DMS 273 (cell line): ENCODE data around the gene RHBDD1.
"Not testable (repeated sequence)": the region's sequence is repeated elsewhere in the genome, so short reads cannot be mapped to it uniquely, and the experiment has no call there.

Source experiments
- DNase-seq: peaks from one replicate; lab custom pipeline; 2025; ENCODE audit not compliant: unreplicated experiment; lab: John Stamatoyannopoulos, UW

RHBDD1 gene

GRCh38 chr2:226799211-226799975, 36.5 kb upstream of the RHBDD1 start, which contains the start of gene IRS1:
TSS of gene IRS1 (minus strand) at chr2:226799820. CDS start at chr2:226798738, 1,082 bp downstream.
- DNase-seq, result peak; percentile 93

- peak; percentile 65 for DNase-seq
These were observed 35.6 kb upstream of the RHBDD1 start for GRCh38 chr2:226799976-226800940.

- DNase-seq, result peak; percentile 95
These were observed 34.7 kb upstream of the RHBDD1 start for GRCh38 chr2:226800941-226801784.

- DNase-seq, result peak; percentile 86
These were observed 33.3 kb upstream of the RHBDD1 start for GRCh38 chr2:226802573-226802972.

- no peak for DNase-seq
These were observed 32.4 kb upstream of the RHBDD1 start for GRCh38 chr2:226803410-226803809.

- peak; percentile 56 for DNase-seq
These were observed 22.6 kb upstream of the RHBDD1 start for GRCh38 chr2:226813148-226813701.

- DNase-seq, result no peak
These were observed 16.9 kb upstream of the RHBDD1 start for GRCh38 chr2:226818930-226819329.

GRCh38 chr2:226825056-226825455, 10.8 kb upstream of the RHBDD1 start:
- no peak for DNase-seq

- DNase-seq, result no peak
These were observed 7.7 kb upstream of the RHBDD1 start for GRCh38 chr2:226828191-226828590.

- no peak for DNase-seq
These were observed 5.9 kb upstream of the RHBDD1 start for GRCh38 chr2:226829721-226830631.

GRCh38 chr2:226831266-226831665, 4.6 kb upstream of the RHBDD1 start:
- no peak for DNase-seq

GRCh38 chr2:226832061-226832460, 3.8 kb upstream of the RHBDD1 start:
- DNase-seq, result no peak

- not testable (repeated sequence) for DNase-seq
These were observed 974 bp upstream of the RHBDD1 start for GRCh38 chr2:226834880-226835279.

GRCh38 chr2:226835420-226835795, 446 bp upstream of the RHBDD1 start:
- peak; percentile 77 for DNase-seq

- no peak for DNase-seq
These were observed 663 bp downstream of the RHBDD1 start for GRCh38 chr2:226836548-226836885.

- DNase-seq, result no peak
These were observed 1.5 kb downstream of the RHBDD1 start for GRCh38 chr2:226837334-226837733.

- DNase-seq, result peak; percentile 40
These were observed 2.1 kb downstream of the RHBDD1 start for GRCh38 chr2:226837787-226838603.

GRCh38 chr2:226838722-226839121, 2.9 kb downstream of the RHBDD1 start:
- no peak for DNase-seq

- peak; percentile 64 for DNase-seq
These were observed 3.3 kb downstream of the RHBDD1 start for GRCh38 chr2:226839161-226839560.
